Right renal cortex interstitium (tissue), 3 donors: ENCODE measurements around the gene GCDH. TPM values are rescaled to one million over a fixed set of nuclear protein-coding genes. Genes with fewer than 3 reads are reported as not detected.
"Not testable (repeated sequence)": the region's sequence is repeated elsewhere in the genome, so short reads cannot be mapped to it uniquely, and the experiment has no call there.

Experiments used
- DNase-seq, 3 donors: peaks; one replicate each; pipeline ENCODE4 v3.0.0-alpha.2; 2013; ENCODE audit warnings: low read depth in 3 of 3, low spot score in 2 of 3
- polyA plus RNA-seq, 3 donors: library from polyadenylated mRNA; unstranded; fragments of 120-200 nt; gene quantifications; one replicate each; pipeline ENCODE4 v1.2.1, GENCODE V29; 2013; ENCODE audit not compliant: insufficient read length in 3 of 3

Gene GCDH
- polyA plus RNA-seq, 3 donors = 24.0 to 30.4 (median 27.6) TPM

DNA sequence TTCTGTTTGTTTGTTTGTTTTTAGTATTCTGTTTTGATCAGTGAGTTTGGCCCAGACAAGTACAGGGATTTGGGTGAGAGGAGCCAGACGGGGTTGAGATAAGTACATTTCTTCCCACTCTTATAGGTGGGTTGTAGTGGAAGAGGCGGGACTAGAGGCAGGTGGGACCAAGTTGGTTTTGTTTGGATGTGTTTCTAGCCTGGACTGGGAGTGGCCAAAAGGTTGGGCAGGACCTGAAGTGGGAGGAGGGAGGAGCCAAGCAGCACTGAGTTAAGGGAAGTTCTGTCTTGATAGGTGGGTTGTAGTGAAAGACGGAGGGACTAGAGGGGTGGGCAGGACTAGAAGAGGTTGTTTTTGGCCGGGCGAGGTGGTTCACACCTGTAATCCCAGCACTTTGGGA lies 18.7 kb upstream of the GCDH start:
- no peak for DNase-seq

DNA sequence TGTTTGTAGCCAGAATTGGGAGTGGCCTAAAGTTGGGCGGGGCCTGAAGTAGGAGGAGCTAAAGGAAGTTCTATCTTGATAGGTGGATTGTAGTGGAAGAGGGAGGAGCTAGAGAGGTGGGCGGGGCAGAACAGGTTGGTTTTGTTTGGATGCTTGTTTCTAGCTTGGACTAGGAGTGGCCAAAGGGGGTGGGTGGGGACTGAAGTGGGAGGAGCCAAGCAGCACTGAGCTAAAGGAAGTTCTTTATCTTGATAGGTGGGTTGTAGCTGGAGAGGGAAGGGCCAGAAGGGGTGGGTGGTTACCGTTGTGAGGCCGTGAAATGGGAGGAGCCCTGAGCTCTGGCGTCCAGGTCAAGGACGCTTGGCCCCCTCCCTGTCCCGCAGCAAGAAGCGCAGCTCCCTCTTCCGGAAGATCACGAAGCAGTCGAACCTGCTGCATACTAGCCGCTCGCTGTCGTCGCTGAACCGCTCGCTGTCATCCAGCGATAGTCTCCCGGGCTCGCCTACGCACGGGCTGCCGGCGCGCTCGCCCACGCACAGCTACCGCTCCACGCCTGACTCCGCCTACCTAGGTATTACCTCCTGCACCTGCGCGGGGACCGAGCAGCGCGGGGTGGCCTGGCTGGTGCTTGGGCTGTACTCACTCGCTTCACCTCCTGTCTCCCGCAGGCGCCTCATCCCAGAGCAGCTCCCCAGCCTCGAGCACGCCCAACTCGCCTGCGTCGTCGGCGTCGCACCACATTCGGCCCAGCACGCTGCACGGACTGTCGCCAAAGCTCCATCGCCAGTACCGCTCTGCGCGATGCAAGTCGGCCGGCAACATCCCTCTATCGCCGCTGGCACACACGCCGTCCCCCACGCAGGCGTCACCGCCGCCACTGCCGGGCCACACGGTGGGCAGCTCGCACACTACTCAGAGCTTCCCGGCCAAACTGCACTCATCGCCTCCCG lies 17.7 kb upstream of the GCDH start:
- no peak for DNase-seq

DNA sequence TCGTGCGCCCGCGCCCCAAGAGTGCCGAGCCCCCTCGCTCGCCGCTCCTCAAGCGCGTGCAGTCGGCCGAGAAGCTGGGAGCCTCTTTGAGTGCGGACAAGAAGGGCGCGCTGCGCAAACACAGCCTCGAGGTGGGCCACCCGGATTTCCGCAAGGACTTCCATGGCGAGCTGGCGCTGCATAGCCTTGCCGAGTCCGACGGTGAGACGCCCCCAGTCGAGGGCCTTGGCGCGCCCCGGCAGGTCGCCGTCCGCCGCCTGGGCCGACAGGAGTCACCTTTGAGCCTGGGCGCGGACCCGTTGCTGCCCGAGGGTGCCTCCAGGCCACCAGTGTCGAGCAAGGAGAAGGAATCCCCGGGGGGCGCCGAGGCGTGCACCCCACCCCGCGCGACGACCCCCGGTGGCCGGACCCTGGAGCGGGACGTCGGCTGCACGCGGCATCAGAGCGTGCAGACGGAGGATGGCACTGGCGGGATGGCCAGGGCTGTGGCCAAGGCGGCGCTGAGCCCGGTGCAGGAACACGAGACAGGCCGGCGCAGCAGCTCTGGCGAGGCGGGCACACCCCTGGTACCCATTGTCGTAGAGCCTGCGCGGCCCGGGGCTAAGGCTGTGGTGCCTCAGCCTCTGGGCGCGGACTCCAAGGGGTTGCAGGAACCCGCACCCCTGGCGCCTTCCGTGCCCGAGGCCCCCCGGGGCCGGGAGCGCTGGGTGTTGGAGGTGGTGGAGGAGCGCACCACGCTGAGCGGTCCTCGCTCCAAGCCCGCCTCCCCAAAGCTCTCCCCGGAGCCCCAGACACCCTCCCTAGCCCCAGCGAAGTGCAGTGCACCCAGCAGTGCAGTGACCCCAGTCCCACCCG lies 16.8 kb upstream of the GCDH start:
- DNase-seq = no peak

DNA sequence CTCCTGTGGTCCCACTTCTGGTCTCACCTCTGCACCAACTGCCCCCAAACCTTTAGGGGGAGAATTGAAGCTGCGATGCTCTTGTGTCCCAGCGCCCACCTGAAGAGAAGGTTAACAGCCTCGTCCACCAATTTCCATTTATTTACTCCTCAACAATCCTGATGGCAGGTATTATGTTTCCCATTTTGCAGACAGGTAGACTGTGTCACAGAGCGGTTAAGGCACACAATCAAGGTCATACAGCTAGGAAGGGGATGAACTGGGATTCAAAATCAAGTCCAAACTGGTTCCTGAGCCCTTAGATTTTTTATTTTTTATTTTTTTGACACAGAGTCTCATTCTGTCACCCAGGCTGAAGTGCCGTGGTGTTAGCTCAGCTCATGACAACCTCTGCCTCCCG lies 15.9 kb upstream of the GCDH start:
- no peak for DNase-seq

DNA sequence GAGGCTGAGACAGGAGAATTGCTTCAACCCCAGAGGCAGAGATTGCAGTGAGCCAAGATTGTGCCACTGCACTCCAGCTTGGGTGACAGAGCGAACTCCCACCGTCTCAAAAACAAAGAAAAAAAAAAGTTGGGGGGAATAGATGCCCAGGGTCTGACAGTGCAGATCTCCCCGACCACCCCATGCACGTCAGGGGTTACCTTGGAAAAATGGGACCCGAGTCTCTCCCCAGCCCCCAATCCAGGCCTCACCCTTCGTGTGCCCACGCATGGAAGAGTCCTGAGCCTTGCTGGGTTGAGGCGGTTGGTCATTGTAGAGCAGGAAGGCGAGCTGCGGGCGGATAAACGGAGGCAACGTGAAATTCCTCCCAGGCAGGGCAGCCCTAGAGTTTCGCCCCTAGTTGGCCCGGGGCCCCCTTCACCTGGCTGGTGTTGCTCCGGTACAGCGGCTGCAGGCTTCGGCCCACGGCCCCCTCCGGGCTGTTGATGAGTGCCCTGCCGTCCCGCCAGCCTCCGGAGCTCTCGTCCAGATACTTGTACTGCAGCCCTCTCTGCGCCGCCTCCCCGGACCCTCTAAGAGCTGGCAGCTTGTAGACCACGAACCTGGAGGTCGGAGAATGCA lies 10.3 kb upstream of the GCDH start:
- no peak for DNase-seq

DNA sequence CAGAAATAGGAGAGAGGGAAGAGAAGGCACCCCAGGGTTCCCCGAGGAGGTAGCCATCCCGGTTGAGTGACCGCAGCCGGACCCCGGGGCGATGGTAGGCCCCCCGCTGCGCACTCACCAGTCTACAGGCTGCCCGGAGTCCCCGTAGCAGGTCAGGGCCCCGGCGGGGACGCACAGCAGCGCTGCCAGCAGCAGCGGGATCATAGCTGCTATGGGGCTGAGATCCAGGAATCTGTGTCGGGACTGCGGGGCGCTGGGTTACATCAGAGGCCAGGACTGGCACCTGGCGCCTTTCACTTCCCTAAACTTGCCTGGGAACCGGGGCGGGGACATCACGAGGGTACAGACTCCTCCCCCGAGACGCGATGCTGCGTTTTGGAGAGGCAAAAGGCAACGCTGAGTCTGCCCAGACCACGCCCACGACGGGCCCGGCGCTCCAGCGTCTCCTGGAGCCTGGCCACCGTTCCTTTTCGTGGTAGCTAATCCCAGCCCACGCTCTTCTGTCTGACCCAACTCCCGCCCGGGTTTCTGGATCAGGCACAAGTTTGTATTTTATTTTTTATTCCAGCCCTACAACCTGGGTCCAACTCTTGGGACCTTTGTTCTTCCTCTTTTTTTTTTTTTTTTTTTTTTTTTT lies 9.7 kb upstream of the GCDH start, which contains the start of gene DNASE2:
Gene DNASE2 (minus strand): TSS at position 278 of the 637 bp plus-strand sequence. CDS start 74 bp downstream, at position 204.
- DNase-seq = peak in 1 of 3 donors; percentile 73

DNA sequence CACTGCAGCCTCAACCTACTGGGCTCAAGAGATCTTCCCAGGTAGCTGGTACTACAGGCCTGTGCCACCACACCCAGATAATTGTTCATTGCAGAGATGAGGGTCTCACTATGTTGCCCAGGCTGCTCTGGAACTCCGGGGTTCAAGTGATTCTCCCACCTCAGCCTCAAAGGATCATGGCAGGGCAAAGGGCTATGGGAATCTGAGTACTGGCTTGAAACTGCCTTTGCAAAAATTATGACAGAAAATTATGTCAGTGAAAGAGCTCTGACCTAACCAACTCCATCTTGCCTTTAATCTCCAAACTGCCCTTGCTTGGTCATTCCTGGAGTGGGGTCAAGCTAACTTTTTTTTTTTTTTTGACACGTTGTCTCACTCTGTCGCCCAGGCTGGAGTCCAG lies 8.4 kb upstream of the GCDH start:
- DNase-seq = no peak

DNA sequence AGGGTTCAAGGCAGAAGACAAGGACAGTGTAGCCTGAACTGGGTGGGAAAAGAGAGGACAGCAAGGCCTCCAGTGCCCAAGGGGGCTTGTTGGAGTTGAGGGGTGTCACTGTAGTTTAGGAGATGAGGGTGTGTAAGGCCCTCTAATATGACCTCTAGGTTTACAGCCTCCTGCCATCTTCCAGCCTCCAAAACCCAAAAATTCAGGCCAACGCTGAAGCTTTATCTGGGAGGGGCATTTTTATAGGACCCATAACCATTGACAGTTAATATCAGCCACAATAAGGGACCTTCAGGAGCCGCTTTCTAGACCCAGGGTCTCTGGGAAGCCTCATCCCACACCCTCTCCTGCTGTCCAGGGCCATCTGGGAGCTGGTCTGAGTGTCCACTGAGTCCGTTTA lies 6.8 kb upstream of the GCDH start:
- DNase-seq = no peak

DNA sequence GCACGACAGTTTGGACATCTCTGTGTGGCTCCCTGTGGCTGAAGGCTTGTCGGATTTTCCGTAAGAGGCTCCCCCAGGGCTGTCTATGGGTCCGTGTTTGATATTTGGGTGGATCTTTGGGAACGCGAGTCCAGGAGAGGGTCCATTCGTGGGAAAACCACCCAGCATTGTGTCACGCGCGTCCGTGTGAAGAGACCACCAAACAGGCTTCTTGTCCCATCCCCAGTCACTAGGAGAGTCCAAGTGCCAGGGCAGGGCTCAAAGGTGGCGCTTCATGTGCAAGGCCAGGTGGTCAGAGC lies 6.4 kb upstream of the GCDH start:
- DNase-seq = no peak

DNA sequence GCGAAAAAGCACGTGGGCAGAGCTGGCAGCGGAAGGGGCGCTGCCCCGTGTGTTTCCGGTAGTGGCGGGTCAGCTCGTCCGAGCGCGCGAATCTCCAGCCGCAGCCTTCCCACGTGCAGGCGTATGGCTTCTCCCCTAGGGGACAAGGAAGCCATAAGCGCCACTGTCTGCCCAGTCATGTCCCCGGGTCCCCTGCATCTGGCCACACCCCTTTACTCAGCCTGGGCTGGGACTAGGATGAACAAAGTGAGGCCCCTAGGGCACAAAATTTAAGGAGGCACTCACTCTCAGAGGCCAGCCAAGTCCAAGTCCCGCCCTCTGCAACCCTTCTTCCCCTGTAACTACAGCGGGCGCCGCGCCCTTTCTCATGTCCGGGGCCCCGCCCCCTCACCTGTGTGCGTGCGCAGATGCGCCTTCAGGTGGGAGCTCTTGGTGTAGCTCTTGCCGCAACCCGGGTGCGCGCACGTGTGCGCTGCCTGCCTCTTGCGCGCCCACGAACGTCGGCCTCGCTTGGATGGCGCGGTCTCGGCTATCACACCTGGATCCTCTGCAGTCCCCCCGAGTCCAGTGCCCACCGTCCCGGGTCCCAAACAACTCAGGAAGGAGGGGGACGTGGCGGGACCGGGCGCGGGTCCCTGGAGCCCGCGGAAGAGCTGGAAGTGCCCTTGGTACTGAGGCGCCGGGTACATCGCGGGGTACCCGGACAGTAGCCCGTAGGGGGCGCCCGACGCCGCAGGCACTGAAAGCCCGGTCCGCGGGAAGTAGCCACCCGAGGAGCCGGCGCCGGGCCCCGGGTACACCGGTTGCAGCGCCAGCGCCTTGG lies 5.8 kb upstream of the GCDH start:
- DNase-seq = no peak

DNA sequence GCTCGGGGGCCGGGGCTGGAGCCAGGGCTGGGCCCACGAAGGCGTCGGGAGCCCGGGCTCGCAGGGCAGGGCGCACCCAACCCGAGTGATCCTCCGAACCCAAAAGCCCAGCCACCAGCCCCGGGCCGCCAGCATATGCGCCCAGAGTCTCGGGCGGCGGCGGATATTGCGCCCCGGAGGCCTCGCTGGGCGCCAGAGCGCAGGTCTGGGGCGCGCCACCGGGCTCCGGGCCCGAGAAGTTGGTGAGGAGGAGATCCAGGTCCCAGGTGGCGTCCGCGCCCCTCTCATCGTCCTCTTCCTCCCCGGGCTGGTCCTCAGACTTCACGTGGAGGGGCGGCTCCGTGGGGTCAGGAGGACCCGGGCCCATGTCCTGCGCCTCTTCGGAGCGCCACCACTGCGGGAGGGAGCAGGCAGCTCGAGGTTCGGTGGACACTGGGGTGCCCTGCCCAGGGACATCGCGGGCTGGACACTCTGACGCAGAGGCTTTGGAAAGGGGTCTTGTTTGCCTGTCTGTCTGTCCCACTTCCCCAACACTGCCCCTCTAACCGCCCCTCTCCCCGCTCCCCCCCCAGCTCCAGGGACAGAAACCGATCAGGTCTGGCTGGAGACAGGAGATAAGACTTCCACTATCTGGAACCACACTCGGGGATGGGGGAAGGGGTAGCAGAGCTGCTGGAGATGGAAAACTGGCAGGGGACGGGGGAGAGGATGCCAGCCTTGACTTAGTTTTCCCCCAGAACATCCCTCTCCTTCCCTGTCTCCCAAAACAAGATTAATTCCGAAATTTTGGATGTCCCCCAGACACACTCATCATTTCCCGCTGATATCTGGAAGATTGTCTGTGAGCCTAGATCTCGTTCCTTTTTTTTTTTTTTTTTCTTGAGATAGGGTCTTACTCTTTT lies 5.0 kb upstream of the GCDH start:
- no peak for DNase-seq

DNA sequence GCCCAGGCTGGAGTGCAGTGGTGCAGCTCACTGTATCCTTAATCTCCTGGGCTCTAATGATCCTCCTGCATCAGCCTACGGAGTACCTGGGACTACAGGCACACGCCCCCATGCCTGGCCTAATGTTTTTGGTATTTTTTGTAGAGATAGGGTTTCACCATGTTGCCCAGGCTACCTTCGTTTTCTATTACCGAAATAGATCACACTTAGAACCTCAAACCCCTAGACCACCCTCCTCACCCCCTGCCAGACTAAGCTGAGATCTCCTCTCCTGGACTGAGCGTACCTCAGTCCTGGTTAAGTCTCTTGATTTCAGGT lies 4.3 kb upstream of the GCDH start:
- DNase-seq = no peak

DNA sequence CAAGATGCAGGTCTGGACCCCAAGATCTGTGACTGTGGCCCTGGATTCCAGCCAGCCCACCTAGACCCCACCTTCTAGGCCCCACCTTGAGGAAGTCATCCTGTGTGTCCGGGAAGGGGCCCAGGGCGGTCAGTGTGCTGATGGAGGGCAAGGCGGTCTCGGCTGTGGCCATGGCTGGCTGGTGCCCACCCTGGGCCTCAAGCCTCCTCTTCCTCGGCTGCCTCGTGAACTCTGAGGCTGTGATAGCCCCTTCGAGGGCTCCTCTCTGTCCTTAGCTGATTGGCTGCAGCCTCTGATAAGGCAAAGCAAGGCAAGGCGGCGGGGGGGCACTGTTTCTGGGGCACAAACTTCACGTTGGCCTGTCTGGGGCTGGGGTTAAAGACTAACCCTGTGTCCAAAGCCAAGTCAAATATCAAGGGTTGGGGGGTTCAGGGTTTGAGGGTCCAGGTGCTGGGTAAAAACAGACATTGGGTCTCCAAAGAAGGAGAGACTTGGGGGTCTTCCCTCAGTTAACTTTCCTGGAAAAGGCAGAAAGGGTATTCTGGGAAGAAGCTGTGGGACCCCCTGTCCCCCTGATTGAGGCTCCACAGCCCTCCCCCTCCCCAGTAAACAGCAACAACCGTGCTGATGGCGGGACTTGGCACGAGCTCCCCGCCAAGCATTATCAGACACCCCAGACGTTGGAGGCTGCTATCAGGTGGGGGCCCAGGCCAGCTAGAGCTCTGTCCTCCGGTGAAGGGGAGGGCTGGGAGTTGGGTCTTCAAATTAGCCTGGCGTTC lies 3.8 kb upstream of the GCDH start, which contains the start of gene KLF1:
Gene KLF1 (minus strand): TSS at position 233 of the 779 bp plus-strand sequence. CDS start 61 bp downstream, at position 172.
- no peak for DNase-seq

DNA sequence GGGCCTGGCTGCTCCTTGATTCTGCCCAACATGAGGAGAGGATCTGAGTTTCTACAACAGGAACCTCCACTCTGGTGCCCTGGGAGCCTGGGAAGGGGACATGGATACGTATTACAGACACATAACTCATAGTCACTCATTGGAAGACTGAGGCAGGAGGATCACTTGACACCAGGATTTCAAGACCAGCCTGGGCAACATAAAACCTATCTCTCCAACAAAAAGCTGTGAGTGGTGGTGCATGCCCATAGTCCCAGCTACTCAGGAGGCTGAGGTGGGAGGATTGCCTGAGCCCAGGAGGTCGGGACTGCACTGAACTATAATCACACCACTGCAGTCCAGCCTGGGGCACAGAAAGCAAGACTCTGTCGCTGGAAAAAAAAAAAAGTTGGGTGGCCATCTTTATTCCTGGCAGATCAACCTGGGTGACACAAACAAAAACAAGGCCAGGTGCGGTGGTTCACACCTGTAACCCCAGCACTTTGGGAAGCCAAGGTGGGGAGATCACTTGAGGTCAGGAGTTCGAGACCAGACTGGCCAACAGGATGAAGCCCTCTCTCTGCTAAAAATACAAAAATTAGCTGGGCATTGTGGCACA lies 2.9 kb upstream of the GCDH start:
- no peak for DNase-seq

DNA sequence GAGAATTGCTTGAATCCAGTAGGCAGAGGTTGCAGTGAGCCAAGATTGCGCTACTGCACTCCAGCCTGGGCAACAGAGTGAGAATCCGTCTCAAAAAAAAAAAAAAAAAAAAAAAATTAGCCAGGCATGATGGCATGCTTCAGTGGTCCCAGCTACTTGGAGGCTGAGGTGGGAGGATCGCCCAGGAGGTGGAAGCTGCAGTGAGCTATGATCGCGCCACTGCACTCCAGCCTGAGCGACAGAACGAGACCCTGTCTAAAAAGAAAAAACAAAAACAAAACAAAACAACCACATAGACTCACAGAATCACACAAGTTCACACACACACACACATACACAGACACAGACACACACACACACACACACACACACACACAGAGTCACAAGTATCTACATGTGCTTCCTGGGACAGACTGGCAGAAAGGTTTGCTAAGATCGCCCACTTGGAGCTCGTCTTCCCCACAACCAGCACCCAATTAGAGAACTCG lies 617 bp upstream of the GCDH start:
- DNase-seq = not testable (repeated sequence)

DNA sequence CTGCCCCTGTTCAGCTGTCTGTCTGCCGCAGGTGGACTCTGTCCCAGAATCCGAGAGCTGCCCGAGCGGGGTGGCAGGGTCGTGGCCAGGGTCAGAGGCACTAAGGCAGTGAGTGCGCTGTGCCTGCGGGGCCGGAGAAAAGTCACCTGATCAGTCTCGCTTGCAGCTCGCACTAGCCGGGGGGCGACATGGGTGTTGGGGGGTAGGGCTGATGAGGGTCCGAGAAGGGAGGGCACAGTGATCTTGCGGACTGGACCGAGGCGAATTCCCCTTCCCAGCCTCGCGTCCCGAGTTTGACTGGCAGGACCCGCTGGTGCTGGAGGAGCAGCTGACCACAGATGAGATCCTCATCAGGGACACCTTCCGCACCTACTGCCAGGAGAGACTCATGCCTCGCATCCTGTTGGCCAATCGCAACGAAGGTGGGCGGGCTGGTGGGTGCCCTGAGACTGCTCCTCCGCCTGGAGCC lies 627 bp downstream of the GCDH start:
- DNase-seq = no peak

DNA sequence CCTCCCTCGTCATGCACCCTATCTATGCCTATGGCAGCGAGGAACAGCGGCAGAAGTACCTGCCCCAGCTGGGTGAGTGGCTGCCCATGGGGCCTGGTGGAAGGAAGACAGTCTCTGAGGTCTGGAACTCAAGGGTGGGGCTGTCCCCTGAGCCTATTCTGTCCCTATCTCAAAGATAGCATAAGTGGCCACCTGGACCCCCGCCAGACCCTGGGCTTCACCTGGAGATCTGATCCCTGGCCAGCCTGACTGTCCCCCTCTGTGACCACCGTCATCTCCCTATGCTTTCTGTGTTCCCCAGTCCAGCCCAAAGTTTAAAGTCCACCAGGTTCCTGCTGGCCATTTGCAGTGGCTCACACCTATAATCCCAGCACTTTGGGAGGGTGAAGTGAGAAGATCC lies 2.6 kb downstream of the GCDH start:
- DNase-seq = no peak

DNA sequence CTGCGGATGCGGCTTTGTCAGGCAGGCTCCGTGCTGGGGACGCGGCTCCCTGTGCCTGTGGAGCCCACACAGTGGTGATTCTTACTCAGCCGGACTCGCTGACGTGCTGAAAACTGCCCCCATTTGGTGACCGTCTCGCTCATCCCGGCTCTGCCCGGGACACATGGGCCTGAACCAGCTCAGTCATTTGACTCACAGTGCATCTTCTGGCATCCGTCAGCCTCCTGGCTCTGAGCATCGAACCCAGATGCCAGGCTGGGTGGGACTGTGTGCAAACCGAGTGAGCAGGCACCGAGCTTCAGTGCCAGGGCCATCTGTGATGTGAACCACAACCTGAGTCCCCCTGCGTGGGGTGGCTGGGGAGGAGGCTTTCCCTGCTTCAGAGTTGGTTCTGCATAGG lies 5.5 kb downstream of the GCDH start:
- DNase-seq = no peak
